Stomach (tissue), 9 donors: Measurements from ENCODE around the gene PACS2. TPM values are rescaled to one million over a fixed set of nuclear protein-coding genes. Genes with fewer than 3 reads are reported as not detected.

Source experiments
- DNase-seq, 2 donors: peaks; one replicate each; pipeline versions ENCODE4 v3.0.0 to v3.0.0-alpha.2; 2013 to 2019
- H3K27ac ChIP-seq, 5 donors: fragments of 200-600 bp in 4 of 5; sonication (generic) in 4 of 5; one replicate each; pipeline ENCODE4 v1.5.1; 2013 to 2019; ENCODE audit warnings: mild to moderate bottlenecking in 1 of 5, moderate library complexity in 1 of 5
- H3K27me3 ChIP-seq, 3 donors: fragments of 200-600 bp; sonication (generic); one replicate each; pipeline ENCODE4 v1.5.1; 2017 to 2019; ENCODE audit warnings: mixed run types in 1 of 3
- H3K36me3 ChIP-seq, 4 donors: fragments of 200-600 bp; sonication (generic); 1 replicate in 3 of 4; 2 replicates in 1 of 4; pipeline ENCODE4 v1.5.1; 2016 to 2019
- H3K4me1 ChIP-seq, 4 donors: fragments of 200-600 bp; sonication (generic); one replicate each; pipeline ENCODE4 v1.5.1; 2016 to 2019
- H3K4me3 ChIP-seq, 4 donors: fragments of 200-600 bp; sonication (generic) in 3 of 4; one replicate each; pipeline ENCODE4 v1.5.1; 2016 to 2019; ENCODE audit warnings: mild to moderate bottlenecking in 1 of 4
- H3K9me3 ChIP-seq, 4 donors: fragments of 200-600 bp; sonication (generic); one replicate each; pipeline ENCODE4 v1.5.1; 2016 to 2019
- EP300 ChIP-seq: sonication (generic); formaldehyde crosslinking; IDR thresholded peaks from one replicate; pipeline ENCODE4 v1.6.1; 2017; ENCODE audit warnings: antibody characterized with exemption
- POLR2A ChIP-seq, 4 donors: fragments of 450-650 bp; IDR thresholded peaks; one replicate each; pipeline ENCODE4 v1.6.1; 2016; ENCODE audit warnings: antibody characterized with exemption in 4 of 4, control low read depth in 2 of 4, mild to moderate bottlenecking in 1 of 4, moderate library complexity in 1 of 4
- POLR2AphosphoS5 ChIP-seq, 3 donors: sonication (generic); formaldehyde crosslinking; IDR thresholded peaks; one replicate each; pipeline ENCODE4 v1.6.1; 2016; ENCODE audit warnings: antibody characterized with exemption in 3 of 3
- WGBS, 5 donors: extraction: QIAGEN DNeasy Blood & Tissue Kit in 3 of 5; methylation state at CpG; one replicate each; pipeline versions ENCODE4 v1.1.5 to v1.1.7; 2013 to 2018; 5-methylcytosine and 5-hydroxymethylcytosine counted together
- intact Hi-C: fragments of 100-400 bp; cut with DNase I; formaldehyde crosslinking; loops from one replicate; pipeline ENCODE4 v1.15.1; 2023; ENCODE audit warnings: low total_unique reads
- polyA plus RNA-seq, 3 donors: library from polyadenylated mRNA; stranded (reverse); fragments of 200-250 nt; gene quantifications; one replicate each; pipeline ENCODE4 v1.2.3, GENCODE V29; 2013
- total RNA-seq, 5 donors: library from RNA; depleted of rRNA; stranded (reverse); fragments of >200 nt; gene quantifications; one replicate each; pipeline versions ENCODE4 v1.1.0 to v1.2.3, GENCODE V29; 2014 to 2016
- TF ChIP-seq, protein P1 (sequence below), 7 experiments: fragments of 450-650 bp in 4 of 7; fragments of 200-600 bp in 3 of 7; sonication (generic) in 3 of 7; IDR thresholded peaks; one replicate each; pipeline ENCODE4 v1.5.1; 2016 to 2019; ENCODE audit warnings: antibody characterized with exemption in 7 of 7, control low read depth in 2 of 7, mild to moderate bottlenecking in 1 of 7
- donor health status: healthy with polysubstance abuse.
- donor health status: Bipolar disorder and iron deficiency.
- donor health status: healthy.

Gene PACS2
- total and polyA plus RNA-seq, 8 donors, result 23.4 to 209 (median 48.8) TPM

DNA sequence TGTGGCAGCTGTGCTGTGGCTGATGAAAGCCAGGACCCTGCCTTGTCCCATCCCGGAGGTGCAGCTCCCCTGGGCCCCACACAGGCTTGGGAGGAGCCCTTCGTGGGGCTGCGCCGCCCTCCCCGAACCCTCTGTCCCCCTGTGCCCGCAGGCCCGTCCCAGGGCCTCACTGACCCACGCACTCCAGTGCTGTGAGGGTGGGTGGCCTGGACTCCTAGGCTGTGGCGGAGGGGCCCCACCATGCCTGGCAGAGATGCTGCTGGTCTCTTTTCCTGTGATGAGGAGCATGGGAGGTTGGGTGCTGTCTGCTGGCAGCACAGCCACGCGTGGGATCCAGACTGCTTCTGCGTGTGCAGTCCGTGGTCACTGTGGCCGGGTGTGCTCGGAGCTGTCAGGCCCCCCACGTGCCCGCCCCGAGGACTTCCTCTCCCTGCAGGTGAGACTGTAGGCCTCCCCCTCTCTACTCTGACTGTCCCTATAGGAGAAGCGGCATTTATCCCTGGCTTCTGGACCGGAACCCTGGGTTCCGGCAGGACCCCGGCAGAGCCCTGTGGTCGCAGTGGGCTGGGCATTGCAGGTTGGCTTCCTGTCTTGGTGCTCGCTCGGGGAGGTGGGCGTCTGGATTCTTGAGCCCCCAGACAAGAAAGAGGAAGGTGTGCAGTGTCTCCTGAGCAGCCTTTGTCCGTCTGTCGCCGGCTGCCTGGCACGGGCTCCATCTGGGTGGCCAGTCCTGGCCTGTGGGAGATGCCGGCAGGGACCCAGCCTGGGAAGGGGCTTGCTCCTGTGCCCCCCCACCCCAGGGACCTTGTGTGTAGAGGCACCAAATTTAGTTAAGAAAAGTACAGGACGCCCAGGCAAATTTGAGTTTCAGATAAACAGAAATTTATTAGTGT, 107.4 kb downstream of the PACS2 start:
- peak overlapping the region in 4 of 5 donors; percentile 67 to 84 (median 76) for H3K27ac ChIP-seq
- H3K4me1 ChIP-seq, result peaks cover 31 to 39% (median 36%) of the 10 kb centered on the region in 4 donors
- 57 to 70% (median 67%) methylated on average over 25 to 32 of the region's 32 CpGs for WGBS, 5 donors
- H3K4me3 ChIP-seq, result peak overlapping the region in 3 of 4 donors; percentile 5 to 81 (median 73)
- DNase-seq, result no peak
- peaks cover 0 to under 1% (median 0%) of the 10 kb centered on the region in 4 donors for H3K9me3 ChIP-seq
- TF ChIP-seq POLR2A (IDR thresholded peaks at IDR 0.05) (no peak), EP300 (no peak), POLR2AphosphoS5 (IDR thresholded peaks at IDR 0.05) (no peak)
- TF ChIP-seq, protein P1, sequence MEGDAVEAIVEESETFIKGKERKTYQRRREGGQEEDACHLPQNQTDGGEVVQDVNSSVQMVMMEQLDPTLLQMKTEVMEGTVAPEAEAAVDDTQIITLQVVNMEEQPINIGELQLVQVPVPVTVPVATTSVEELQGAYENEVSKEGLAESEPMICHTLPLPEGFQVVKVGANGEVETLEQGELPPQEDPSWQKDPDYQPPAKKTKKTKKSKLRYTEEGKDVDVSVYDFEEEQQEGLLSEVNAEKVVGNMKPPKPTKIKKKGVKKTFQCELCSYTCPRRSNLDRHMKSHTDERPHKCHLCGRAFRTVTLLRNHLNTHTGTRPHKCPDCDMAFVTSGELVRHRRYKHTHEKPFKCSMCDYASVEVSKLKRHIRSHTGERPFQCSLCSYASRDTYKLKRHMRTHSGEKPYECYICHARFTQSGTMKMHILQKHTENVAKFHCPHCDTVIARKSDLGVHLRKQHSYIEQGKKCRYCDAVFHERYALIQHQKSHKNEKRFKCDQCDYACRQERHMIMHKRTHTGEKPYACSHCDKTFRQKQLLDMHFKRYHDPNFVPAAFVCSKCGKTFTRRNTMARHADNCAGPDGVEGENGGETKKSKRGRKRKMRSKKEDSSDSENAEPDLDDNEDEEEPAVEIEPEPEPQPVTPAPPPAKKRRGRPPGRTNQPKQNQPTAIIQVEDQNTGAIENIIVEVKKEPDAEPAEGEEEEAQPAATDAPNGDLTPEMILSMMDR (IDR thresholded peaks at IDR 0.05), result no peak
- H3K36me3 ChIP-seq, result peaks cover 0 to 24% (median 19%) of the 10 kb centered on the region in 4 donors
- H3K27me3 ChIP-seq, result no peaks in the 10 kb centered on the region
- intact Hi-C loops, result no loop called here

DNA sequence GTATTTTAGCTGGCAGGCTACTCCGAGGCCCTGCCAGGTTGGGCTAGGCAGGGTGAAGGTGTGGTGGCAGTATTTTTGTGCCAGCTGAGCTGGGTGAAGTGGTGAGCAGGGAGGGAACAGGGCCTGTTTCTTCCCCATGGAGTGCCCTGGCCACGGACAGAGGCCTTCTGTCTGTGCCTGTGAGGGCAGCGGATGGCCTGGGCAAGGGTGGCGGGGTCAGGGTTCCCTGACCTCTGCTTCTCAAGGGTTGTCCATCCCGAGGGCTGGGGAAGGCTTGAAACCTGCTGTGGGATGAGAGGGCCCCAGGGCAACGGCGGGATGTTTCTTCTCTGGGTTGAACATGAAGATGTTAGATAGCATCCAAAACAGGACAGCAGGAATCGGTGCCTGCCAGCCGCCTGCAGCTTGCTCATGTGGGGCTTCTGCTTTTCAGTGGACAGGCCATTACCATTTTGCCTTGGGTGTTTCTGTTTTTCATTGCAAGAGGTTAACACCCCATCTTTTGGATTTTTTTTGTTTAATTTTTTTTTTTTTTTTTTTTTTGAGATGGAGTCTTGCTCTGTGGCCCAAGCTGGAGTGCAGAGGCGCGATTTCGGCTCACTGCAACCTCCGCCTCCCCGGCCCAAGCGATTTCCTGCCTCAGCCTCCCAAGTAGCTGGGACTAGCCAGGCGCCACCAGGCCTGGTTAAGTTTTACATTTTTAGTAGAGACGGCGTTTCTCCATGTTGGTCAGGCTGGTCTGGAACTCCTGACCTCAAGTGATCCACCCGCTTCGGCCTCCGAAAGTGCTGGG, 108.3 kb downstream of the PACS2 start:
- Histone ChIP-seq H3K27ac (peak overlapping the region in 2 of 5 donors; percentile 10 to 82), H3K36me3 (peaks cover 0 to 28% (median 20%) of the 10 kb centered on the region in 4 donors), H3K9me3 (peaks cover 0 to 3% (median 0%) of the 10 kb centered on the region in 4 donors), H3K4me3 (no peak overlapping the region), H3K27me3 (no peaks in the 10 kb centered on the region), H3K4me1 (peaks cover 31 to 39% (median 36%) of the 10 kb centered on the region in 4 donors)
- no peak for DNase-seq
- TF ChIP-seq POLR2A (IDR thresholded peaks at IDR 0.05) (no peak), POLR2AphosphoS5 (IDR thresholded peaks at IDR 0.05) (no peak), EP300 (no peak)
- TF ChIP-seq, protein P1 (IDR thresholded peaks at IDR 0.05), result no peak
- 77 to 82% (median 80%) methylated on average over 21 of the region's 21 CpGs for WGBS, 5 donors
- intact Hi-C loops, result no loop called here

DNA sequence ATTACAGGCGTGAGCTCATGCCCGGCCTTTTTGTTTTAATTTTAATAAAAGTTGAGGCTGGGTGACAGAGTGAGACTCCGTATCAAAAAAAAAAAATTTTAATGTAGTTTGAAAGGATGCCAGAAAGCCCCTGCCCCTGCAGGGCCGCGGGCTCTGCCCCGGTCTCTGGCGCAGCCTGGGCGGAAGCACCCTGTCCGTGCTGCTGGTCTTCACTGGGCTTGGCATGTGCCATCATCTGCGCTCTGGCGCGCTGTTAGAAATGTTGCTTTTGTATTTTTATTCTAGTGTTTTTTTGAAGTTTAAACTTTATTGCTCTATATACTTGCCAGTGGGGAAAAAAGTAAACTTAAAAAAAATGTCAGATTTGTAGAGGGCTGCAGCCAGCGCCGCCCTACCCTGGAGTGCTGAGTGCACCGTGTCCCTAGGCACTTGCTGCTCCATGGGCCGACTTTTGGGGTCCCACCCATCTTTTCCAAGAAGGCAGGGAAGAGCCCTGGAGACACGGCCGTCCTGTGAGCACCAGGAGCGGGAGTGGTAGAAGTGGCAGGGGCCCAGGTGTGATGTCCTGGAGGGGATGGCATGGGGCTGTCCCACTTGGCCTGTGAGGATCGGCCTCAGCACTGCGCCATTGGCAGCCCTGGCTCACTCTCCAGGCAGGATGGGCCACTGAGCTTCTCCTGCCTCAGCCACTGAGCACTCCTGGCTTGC, 109.1 kb downstream of the PACS2 start:
- TF ChIP-seq EP300 (no peak), POLR2AphosphoS5 (IDR thresholded peaks at IDR 0.05) (no peak), POLR2A (IDR thresholded peaks at IDR 0.05) (no peak)
- TF ChIP-seq, protein P1 (IDR thresholded peaks at IDR 0.05), result no peak
- no peak for DNase-seq
- intact Hi-C loops, result no loop called here
- H3K27me3 ChIP-seq, result no peaks in the 10 kb centered on the region
- H3K4me3 ChIP-seq, result no peak overlapping the region
- 94 to 97% (median 97%) methylated on average over 19 to 21 of the region's 21 CpGs for WGBS, 5 donors
- H3K9me3 ChIP-seq, result peaks cover 0 to 3% (median 0%) of the 10 kb centered on the region in 4 donors
- peaks cover 30 to 35% (median 33%) of the 10 kb centered on the region in 4 donors for H3K4me1 ChIP-seq
- H3K27ac ChIP-seq, result no peak overlapping the region
- H3K36me3 ChIP-seq, result peaks cover 0 to 35% (median 20%) of the 10 kb centered on the region in 4 donors
